ENCODE data around the gene CAPN9.
A peak's percentile ranks its signal among the peaks of the same experiment; 100 is the strongest.
"Not testable (repeated sequence)": the region's sequence is repeated elsewhere in the genome, so short reads cannot be mapped to it uniquely, and the experiment has no call there.

The CAPN9 gene

GRCh38 chr1:230710543-230710904, 36.7 kb upstream of the CAPN9 start:
- DNase-seq (ENCODE audit: low read depth, low spot score): no peak

- DNase-seq (ENCODE audit: low read depth, low spot score): no peak
Measured at GRCh38 chr1:230711245-230711644, 35.9 kb upstream of the CAPN9 start.

GRCh38 chr1:230712470-230712942, 34.7 kb upstream of the CAPN9 start:
- DNase-seq (ENCODE audit: low read depth, low spot score): no peak

- DNase-seq (ENCODE audit: low read depth, low spot score): no peak
Measured at GRCh38 chr1:230713138-230713537, 34.0 kb upstream of the CAPN9 start.

- DNase-seq (ENCODE audit: low read depth, low spot score): no peak
Measured at GRCh38 chr1:230713547-230713914, 33.7 kb upstream of the CAPN9 start.

- peak; percentile 23 for DNase-seq (ENCODE audit: low read depth, low spot score)
Measured at GRCh38 chr1:230713915-230714764, 33.0 kb upstream of the CAPN9 start, which contains the start of gene AGT. TSS of gene AGT (minus strand) at chr1:230714122. CDS start at chr1:230710823, 3,299 bp downstream.

- no peak for DNase-seq (ENCODE audit: low read depth, low spot score)
Measured at GRCh38 chr1:230715510-230715909, 31.7 kb upstream of the CAPN9 start.

- not testable (repeated sequence) for DNase-seq (ENCODE audit: low read depth, low spot score)
Measured at GRCh38 chr1:230716453-230716852, 30.7 kb upstream of the CAPN9 start.

- DNase-seq (ENCODE audit: low read depth, low spot score): no peak
Measured at GRCh38 chr1:230717251-230717650, 29.9 kb upstream of the CAPN9 start.

- not testable (repeated sequence) for DNase-seq (ENCODE audit: low read depth, low spot score)
Measured at GRCh38 chr1:230721849-230722522, 25.2 kb upstream of the CAPN9 start.

GRCh38 chr1:230725256-230726012, 21.8 kb upstream of the CAPN9 start:
- no peak for DNase-seq (ENCODE audit: low read depth, low spot score)

- peak; percentile 91 for DNase-seq (ENCODE audit: low read depth, low spot score)
Measured at GRCh38 chr1:230728710-230729392, 18.3 kb upstream of the CAPN9 start.

GRCh38 chr1:230730977-230731376, 16.2 kb upstream of the CAPN9 start:
- DNase-seq (ENCODE audit: low read depth, low spot score): no peak

- no peak for DNase-seq (ENCODE audit: low read depth, low spot score)
Measured at GRCh38 chr1:230735447-230735846, 11.7 kb upstream of the CAPN9 start.

- DNase-seq (ENCODE audit: low read depth, low spot score): no peak
Measured at GRCh38 chr1:230737622-230738262, 9.4 kb upstream of the CAPN9 start.

- DNase-seq (ENCODE audit: low read depth, low spot score): no peak
Measured at GRCh38 chr1:230739564-230740290, 7.5 kb upstream of the CAPN9 start.

GRCh38 chr1:230743899-230744298, 3.3 kb upstream of the CAPN9 start:
- DNase-seq (ENCODE audit: low read depth, low spot score): no peak

- no peak for DNase-seq (ENCODE audit: low read depth, low spot score)
Measured at GRCh38 chr1:230744382-230744781, 2.8 kb upstream of the CAPN9 start.

- DNase-seq (ENCODE audit: low read depth, low spot score): no peak
Measured at GRCh38 chr1:230745071-230745470, 2.1 kb upstream of the CAPN9 start.

GRCh38 chr1:230746617-230747016, 571 bp upstream of the CAPN9 start:
- DNase-seq (ENCODE audit: low read depth, low spot score): no peak
